Neuronal stem cell (in vitro differentiated cells): Measurements from ENCODE around the gene FAM120B.

Experiments
- DNase-seq: peaks from one replicate; pipeline ENCODE4 v3.0.0-alpha.2; 2013; ENCODE audit warnings: low spot score
- H2AFZ ChIP-seq: one replicate; pipeline ENCODE4 v1.6.1; 2013; ENCODE audit warnings: mild to moderate bottlenecking, low read length, inconsistent platforms
- H2AK5ac ChIP-seq: 2 replicates; pipeline ENCODE4 v1.6.1; 2013; ENCODE audit warnings: low read depth, mild to moderate bottlenecking, inconsistent platforms, low read length, moderate library complexity, mixed read lengths
- H2BK120ac ChIP-seq: 2 replicates; pipeline ENCODE4 v1.6.1; 2013; ENCODE audit warnings: low read depth, mild to moderate bottlenecking, inconsistent platforms, low read length, moderate library complexity, mixed read lengths
- H2BK12ac ChIP-seq: one replicate; pipeline ENCODE4 v1.6.1; 2013; ENCODE audit warnings: low read length, inconsistent platforms
- H2BK15ac ChIP-seq: 2 replicates; pipeline ENCODE4 v1.6.1; 2013; ENCODE audit warnings: mild to moderate bottlenecking, low read length, inconsistent platforms, mixed read lengths
- H2BK5ac ChIP-seq: one replicate; pipeline ENCODE4 v1.6.1; 2013; ENCODE audit warnings: inconsistent platforms, mild to moderate bottlenecking, low read length, moderate library complexity
- H3K14ac ChIP-seq: one replicate; pipeline ENCODE4 v1.6.1; 2013; ENCODE audit warnings: low read length, inconsistent platforms
- H3K18ac ChIP-seq: 2 replicates; pipeline ENCODE4 v1.6.1; 2013; ENCODE audit warnings: low read length, inconsistent platforms
- H3K23ac ChIP-seq: 2 replicates; pipeline ENCODE4 v1.6.1; 2013; ENCODE audit warnings: low read depth, mild to moderate bottlenecking, mixed read lengths, low read length, inconsistent platforms; ENCODE audit not compliant: poor library complexity
- H3K27ac ChIP-seq: replicated peaks from 3 replicates; pipeline ENCODE4 v1.5.1; 2013; ENCODE audit warnings: low read length, inconsistent platforms
- H3K27me3 ChIP-seq, 3 experiments: 2 replicates each; pipeline ENCODE4 v1.6.1; 2013; ENCODE audit warnings: low read length in 3 of 3, mild to moderate bottlenecking in 2 of 3, inconsistent platforms in 1 of 3, low read depth in 1 of 3, mixed read lengths in 1 of 3, moderate library complexity in 1 of 3; ENCODE audit not compliant: control insufficient read depth in 3 of 3, insufficient read depth in 3 of 3
- H3K36me3 ChIP-seq, 2 donors: replicated peaks in 1 of 2; 2 replicates each; pipeline ENCODE4 v1.6.1; 2013; ENCODE audit warnings: low read length in 2 of 2; ENCODE audit not compliant: control insufficient read depth in 2 of 2, insufficient read depth in 2 of 2
- H3K4ac ChIP-seq: 2 replicates; pipeline ENCODE4 v1.6.1; 2013; ENCODE audit warnings: inconsistent platforms, mild to moderate bottlenecking, low read length, moderate library complexity
- H3K4me1 ChIP-seq, 2 donors: 1 replicate in 1 of 2; 2 replicates in 1 of 2; pipeline ENCODE4 v1.6.1; 2013; ENCODE audit warnings: low read length in 2 of 2, low read depth in 1 of 2; ENCODE audit not compliant: control insufficient read depth in 2 of 2, insufficient read depth in 1 of 2
- H3K4me2 ChIP-seq: one replicate; pipeline ENCODE4 v1.6.1; 2013; ENCODE audit warnings: mild to moderate bottlenecking, low read length, inconsistent platforms; ENCODE audit not compliant: insufficient read depth, poor library complexity, severe bottlenecking
- H3K4me3 ChIP-seq, 2 donors: 2 replicates each; pipeline ENCODE4 v1.5.1; 2013; ENCODE audit warnings: low read length in 2 of 2, mild to moderate bottlenecking in 2 of 2, inconsistent platforms in 1 of 2, moderate library complexity in 1 of 2
- H3K79me1 ChIP-seq: one replicate; pipeline ENCODE4 v1.6.1; 2013; ENCODE audit warnings: low read depth, mild to moderate bottlenecking, inconsistent platforms, low read length, moderate library complexity
- H3K9ac ChIP-seq: one replicate; pipeline ENCODE4 v1.6.1; 2013; ENCODE audit warnings: mild to moderate bottlenecking, low read depth, low read length, inconsistent platforms; ENCODE audit not compliant: poor library complexity
- H3K9me3 ChIP-seq, 2 donors: replicated peaks in 1 of 2; 2 replicates each; pipeline versions ENCODE3 to v1.6.1; 2013; ENCODE audit warnings: low read length in 2 of 2, mild to moderate bottlenecking in 2 of 2, inconsistent platforms in 1 of 2, low read depth in 1 of 2, mixed read lengths in 1 of 2, moderate library complexity in 1 of 2; ENCODE audit not compliant: control insufficient read depth in 2 of 2, insufficient read depth in 1 of 2
- H4K8ac ChIP-seq: one replicate; pipeline ENCODE4 v1.6.1; 2013; ENCODE audit warnings: low read depth, mild to moderate bottlenecking, inconsistent platforms, low read length, moderate library complexity
- H4K91ac ChIP-seq: one replicate; pipeline ENCODE4 v1.6.1; 2013; ENCODE audit warnings: low read length, low read depth, mild to moderate bottlenecking, inconsistent platforms; ENCODE audit not compliant: poor library complexity
- WGBS, 2 donors: extraction: QIAGEN DNeasy Blood & Tissue Kit; methylation state at CpG; one replicate each; pipeline ENCODE4 v1.1.7; 2013; ENCODE audit warnings: missing lambda C conversion rate in 2 of 2, mixed read lengths in 1 of 2; ENCODE audit not compliant: insufficient read length in 2 of 2, insufficient replicate concordance in 1 of 2; ENCODE audit errors: extremely low coverage in 2 of 2; 5-methylcytosine and 5-hydroxymethylcytosine counted together

The FAM120B gene

DNA sequence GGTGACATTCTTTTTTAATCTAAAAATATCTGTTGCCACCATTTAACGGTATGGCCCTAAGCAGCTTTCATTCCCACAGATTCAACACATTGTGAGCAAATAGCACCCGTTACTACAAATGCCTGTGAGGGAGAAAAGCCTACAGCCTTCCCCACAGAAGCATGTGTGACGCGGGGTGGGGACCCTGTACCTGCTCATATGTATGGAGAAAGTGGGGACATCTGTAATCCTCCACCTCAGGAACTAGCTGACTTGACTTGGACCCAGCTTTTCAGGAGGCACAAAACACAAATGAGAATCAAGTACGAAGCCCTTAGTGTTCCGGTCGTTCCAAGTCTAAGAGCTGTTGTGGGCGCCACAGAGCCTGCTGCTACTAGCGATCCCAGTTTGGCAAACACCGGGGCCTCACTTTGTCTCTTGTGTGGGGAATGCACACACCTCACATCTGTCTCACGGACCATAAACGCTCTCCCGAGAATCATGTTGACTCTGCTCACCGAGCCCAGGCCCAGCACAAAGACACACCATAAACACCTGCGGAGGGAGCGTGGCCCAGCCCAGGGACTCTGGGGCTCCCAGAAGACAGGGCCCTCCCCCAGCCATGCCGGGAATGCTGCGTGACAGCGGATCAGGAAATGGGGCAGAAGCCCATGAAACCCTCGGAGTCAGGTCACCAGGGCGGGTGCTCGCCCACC lies 37.3 kb upstream of the FAM120B start:
- H2AK5ac ChIP-seq, result peak overlapping the region; percentile 9
- no peak overlapping the region for H3K14ac ChIP-seq
- H3K9me3 ChIP-seq, result no peaks in the 10 kb centered on the region
- no peak overlapping the region for H3K4ac ChIP-seq
- no peak overlapping the region for H4K8ac ChIP-seq
- DNase-seq, result no peak
- peak overlapping the region; percentile 82 for H2AFZ ChIP-seq
- peaks cover 0 to 1% (median under 1%) of the 10 kb centered on the region in 3 experiments for H3K27me3 ChIP-seq
- H3K4me2 ChIP-seq, result no peak overlapping the region
- H2BK15ac ChIP-seq, result peak overlapping the region; percentile 82
- H3K36me3 ChIP-seq, result no peaks in the 10 kb centered on the region
- no peak overlapping the region for H2BK12ac ChIP-seq
- H2BK5ac ChIP-seq, result no peak overlapping the region
- H4K91ac ChIP-seq, result no peak overlapping the region
- no peak overlapping the region for H3K9ac ChIP-seq
- H2BK120ac ChIP-seq, result no peak overlapping the region
- peaks cover 23 to 25% of the 10 kb centered on the region in 2 donors for H3K4me1 ChIP-seq
- H3K79me1 ChIP-seq, result peaks cover 1% of the 10 kb centered on the region
- no peak overlapping the region for H3K4me3 ChIP-seq
- WGBS, 2 donors, result no CpG with 5 or more reads among the region's 22 CpGs
- peak overlapping the region; percentile 29 for H3K18ac ChIP-seq
- H3K23ac ChIP-seq, result no peak overlapping the region
- peak overlapping the region; percentile 11 for H3K27ac ChIP-seq

DNA sequence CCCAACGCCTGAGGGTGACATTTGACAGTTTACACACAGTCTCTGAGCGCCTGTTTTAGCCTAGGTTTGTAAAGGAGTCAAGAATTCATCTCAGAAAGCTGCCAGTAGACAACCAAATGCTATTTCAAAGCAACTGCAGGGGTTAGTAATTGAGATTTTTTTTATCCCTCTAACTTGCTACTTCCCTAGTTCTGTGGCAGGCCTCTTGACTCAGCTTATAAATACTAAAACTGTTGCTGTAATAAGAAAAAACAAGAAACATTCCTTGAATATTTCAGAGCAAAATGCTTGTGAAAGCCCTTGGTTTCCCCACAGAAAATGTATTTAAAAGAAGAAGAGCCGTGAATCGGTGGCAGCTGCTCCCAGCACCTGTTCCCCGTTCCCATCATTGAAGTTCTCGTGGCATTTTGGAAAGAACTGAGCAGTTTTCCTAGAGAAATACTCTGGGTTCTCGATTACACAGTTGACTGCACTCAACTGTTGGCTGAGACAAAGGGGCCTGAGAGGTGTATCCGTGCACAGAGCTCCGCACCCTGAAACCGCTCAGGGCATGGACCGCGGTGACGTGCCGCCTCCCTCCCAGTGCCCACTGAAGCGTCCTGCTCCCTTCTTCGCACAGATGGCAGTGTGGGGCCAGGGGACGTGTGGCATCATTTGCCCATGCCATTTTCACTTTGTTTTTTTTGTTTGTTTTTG lies 36.6 kb upstream of the FAM120B start:
- no peak overlapping the region for H3K9ac ChIP-seq
- DNase-seq, result no peak
- H2BK120ac ChIP-seq, result no peak overlapping the region
- no peak overlapping the region for H2AK5ac ChIP-seq
- H3K18ac ChIP-seq, result peak overlapping the region; percentile 50
- H3K23ac ChIP-seq, result no peak overlapping the region
- H3K9me3 ChIP-seq, result no peaks in the 10 kb centered on the region
- no peak overlapping the region for H4K91ac ChIP-seq
- peaks cover 1% of the 10 kb centered on the region for H3K79me1 ChIP-seq
- H3K4ac ChIP-seq, result no peak overlapping the region
- H2BK15ac ChIP-seq, result peak overlapping the region; percentile 82
- peak overlapping the region; percentile 82 for H2AFZ ChIP-seq
- H2BK5ac ChIP-seq, result no peak overlapping the region
- H3K14ac ChIP-seq, result no peak overlapping the region
- peaks cover 0 to 8% (median 2%) of the 10 kb centered on the region in 3 experiments for H3K27me3 ChIP-seq
- no peak overlapping the region for H4K8ac ChIP-seq
- peak overlapping the region; percentile 47 for H3K27ac ChIP-seq
- WGBS, 2 donors, result no CpG with 5 or more reads among the region's 17 CpGs
- no peak overlapping the region for H3K4me3 ChIP-seq
- H3K4me2 ChIP-seq, result no peak overlapping the region
- no peaks in the 10 kb centered on the region for H3K36me3 ChIP-seq
- peaks cover 23 to 25% of the 10 kb centered on the region in 2 donors for H3K4me1 ChIP-seq
- no peak overlapping the region for H2BK12ac ChIP-seq

DNA sequence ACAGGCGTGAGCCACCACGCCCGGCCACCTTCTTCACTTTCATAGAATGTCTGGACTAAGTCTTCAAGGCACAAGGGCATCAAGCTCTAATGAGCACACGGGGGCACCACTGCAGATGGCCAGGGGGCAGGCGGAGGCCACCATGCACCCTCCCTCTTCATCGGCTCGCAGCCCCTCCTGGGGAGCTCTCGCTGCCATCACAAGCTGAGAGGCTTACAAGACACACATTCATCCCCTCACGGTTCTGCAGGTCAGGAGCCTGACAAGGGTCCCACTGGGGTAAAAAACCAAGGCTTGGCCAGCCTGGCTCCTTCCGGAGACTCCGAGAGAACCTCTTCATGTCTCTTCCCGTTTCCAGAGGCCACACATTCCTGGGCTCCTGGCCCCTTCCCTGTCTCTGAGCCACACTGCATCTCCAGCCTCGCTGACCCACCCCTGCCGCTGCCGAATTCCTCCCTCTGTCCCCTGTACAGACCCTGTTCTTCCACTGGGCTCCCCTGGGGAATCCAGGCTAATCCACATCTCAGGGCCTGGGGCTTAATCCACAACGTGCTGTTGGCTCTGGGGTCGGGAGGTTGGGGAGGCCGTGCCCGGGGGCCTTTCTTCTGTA lies 35.5 kb upstream of the FAM120B start:
- H3K9ac ChIP-seq, result no peak overlapping the region
- H3K4me1 ChIP-seq, result peaks cover 18% of the 10 kb centered on the region in 2 donors
- no peak overlapping the region for H3K27ac ChIP-seq
- no peak for DNase-seq
- no peak overlapping the region for H2BK12ac ChIP-seq
- H3K36me3 ChIP-seq, result no peaks in the 10 kb centered on the region
- peak overlapping the region; percentile 93 for H2AK5ac ChIP-seq
- peaks cover 1% of the 10 kb centered on the region for H3K79me1 ChIP-seq
- H2BK15ac ChIP-seq, result peak overlapping the region; percentile 84
- peak overlapping the region; percentile 0 for H2BK5ac ChIP-seq
- H3K4me3 ChIP-seq, result no peak overlapping the region
- peak overlapping the region; percentile 63 for H2BK120ac ChIP-seq
- no peaks in the 10 kb centered on the region for H3K9me3 ChIP-seq
- no peak overlapping the region for H4K8ac ChIP-seq
- no peak overlapping the region for H3K4me2 ChIP-seq
- H3K18ac ChIP-seq, result peak overlapping the region; percentile 9
- peaks cover 0 to 14% (median 2%) of the 10 kb centered on the region in 3 experiments for H3K27me3 ChIP-seq
- no peak overlapping the region for H3K4ac ChIP-seq
- H4K91ac ChIP-seq, result no peak overlapping the region
- WGBS, 2 donors, result no CpG with 5 or more reads among the region's 19 CpGs
- H3K14ac ChIP-seq, result peak overlapping the region; percentile 58
- no peak overlapping the region for H2AFZ ChIP-seq
- peak overlapping the region; percentile 31 for H3K23ac ChIP-seq
